NCI-H2171 treated with DMSO at 0.1 percent for 48 hours (cell line): Measurements from ENCODE around the gene POLG.

Experiments used
- DNase-seq: peaks from one replicate; lab custom pipeline; 2025; lab: John Stamatoyannopoulos, UW

The POLG gene

DNA sequence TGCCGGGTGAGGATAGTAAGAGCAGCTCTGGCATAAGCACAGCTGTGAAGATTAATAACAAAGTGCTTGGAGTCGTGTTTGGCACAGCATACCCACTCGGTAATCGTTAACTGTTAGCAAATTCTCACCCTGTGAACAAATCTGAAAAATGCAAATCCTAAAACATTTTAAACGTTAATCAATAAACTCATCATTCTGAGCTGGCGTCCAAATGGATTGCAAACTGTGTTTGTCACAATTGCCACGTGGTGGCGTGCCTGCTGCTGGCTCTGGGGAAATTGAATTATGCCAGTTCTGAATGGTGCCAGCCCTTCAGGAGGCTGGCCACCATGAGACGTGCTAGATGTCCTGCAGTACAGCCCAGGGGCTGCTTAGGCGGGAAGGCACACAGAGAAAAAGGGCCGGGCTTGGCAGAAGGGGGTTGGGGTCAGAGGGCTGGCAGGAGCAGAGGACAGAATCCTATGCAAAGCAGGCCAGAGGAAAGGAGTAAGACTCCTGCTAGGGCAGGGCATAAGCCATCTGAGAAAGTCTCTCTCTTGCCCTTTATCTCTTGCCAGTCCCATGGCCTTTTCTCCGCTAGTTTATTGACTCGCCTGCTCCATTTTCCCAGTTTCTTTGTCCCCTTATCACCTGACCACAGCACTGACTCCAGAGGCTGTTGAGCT lies 22.1 kb upstream of the POLG start:
- peak; percentile 26 for DNase-seq

- no peak for DNase-seq
Measured at GRCh38 chr15:89353991-89354390, 19.4 kb upstream of the POLG start.

GRCh38 chr15:89352476-89352875 lies 17.9 kb upstream of the POLG start:
- DNase-seq: no peak

- no peak for DNase-seq
Measured at GRCh38 chr15:89349206-89349558, 14.6 kb upstream of the POLG start.

- no peak for DNase-seq
Measured at GRCh38 chr15:89346516-89347231, 12.1 kb upstream of the POLG start.

DNA sequence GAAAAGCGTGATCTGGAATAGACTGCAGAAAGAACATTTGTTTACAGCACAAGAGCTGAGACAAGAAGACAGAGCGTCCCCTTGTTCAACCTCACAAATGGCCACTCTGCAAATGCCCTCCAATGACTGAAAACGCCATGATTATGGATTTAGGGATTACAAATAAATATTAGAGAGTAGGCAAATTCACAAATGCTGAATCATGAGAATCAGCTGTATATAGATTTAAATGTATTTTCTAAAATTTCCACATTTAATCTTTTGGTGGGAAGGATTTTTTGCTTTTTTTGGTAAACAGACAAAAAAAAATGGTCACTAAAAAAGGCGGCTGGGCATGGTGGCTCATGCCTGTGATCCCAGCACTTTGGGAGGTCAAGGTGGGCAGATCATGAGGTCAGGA lies 10.6 kb upstream of the POLG start:
- DNase-seq: no peak

DNA sequence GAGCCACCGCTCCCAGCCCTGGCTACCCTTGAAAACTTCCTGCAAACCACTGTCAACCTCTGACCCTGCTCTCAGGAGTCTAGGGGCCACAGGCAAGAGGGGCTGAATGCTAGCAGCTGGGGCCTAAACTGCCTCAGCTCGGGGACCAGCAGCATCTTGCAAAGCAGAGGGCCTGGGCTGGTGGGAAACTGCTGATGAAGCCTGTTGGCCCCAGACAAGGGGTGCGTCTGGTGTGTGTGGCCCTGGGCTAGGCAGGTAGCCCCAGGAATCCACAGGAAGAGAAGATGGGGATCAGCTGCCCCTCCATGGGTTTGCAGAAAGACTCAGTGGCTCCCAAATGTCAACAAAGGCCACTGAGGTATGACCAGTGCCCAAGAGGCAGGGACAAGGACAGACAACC lies 8.2 kb upstream of the POLG start:
- no peak for DNase-seq

GRCh38 chr15:89341316-89342005 lies 6.8 kb upstream of the POLG start:
- DNase-seq: no peak

DNA sequence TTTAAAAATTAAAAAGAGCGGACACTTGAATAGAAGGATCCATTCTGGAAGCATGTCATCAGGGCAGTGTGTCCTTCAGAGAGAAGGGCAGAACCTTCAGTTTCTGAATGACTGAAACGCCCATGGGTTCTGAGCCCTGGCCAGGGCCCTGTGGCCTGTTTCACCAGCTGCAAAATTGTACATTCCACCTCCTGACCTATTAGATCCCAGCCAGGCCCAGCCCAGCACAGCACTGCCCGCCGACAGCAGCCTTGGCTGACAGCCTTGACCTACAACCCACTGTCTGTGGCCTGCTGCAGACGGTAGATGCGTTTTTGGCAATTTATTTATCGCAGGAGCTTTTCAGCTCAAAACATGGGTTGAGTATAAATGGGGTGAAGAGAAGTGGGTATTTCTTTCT lies 5.9 kb upstream of the POLG start:
- no peak for DNase-seq

- no peak for DNase-seq
Measured at GRCh38 chr15:89338036-89338435, 3.4 kb upstream of the POLG start.

- peak; percentile 79 for DNase-seq
Measured at GRCh38 chr15:89335298-89336041, 846 bp upstream of the POLG start.

DNA sequence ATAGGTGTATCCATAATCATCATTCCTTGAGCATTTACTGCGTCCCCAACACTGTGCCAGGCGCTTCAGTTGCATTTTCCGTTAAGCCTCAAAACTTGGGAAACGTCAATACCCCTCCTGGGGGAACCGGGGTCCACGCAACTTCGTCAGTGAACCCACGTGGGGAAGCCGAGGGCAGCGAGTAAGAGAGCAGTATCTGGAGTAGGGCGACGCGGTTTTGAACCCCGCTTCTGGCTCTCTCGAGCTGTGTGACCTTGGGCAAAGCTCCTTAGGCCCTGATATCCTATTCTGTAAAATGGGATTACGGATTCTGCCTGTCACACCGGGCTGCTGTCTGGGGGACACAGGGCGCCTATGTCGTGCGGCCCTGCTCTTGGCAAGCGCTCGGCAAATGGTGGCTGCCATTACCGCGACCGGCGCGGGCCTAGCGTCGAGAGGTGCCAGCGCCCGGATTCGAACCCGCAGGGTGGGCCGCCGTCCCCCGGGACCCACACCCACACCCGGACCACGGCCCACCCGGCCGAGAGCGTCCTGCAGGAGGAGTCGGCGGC lies 590 bp downstream of the POLG start:
- peak; percentile 37 for DNase-seq

GRCh38 chr15:89333011-89333860 lies 1.4 kb downstream of the POLG start:
- DNase-seq: no peak

- no peak for DNase-seq
Measured at GRCh38 chr15:89332446-89332845, 2.2 kb downstream of the POLG start.

GRCh38 chr15:89330881-89331595 lies 3.6 kb downstream of the POLG start:
- no peak for DNase-seq

GRCh38 chr15:89330119-89330518 lies 4.5 kb downstream of the POLG start:
- DNase-seq: peak; percentile 61

GRCh38 chr15:89329329-89330084 lies 5.1 kb downstream of the POLG start:
- no peak for DNase-seq

- DNase-seq: no peak
Measured at GRCh38 chr15:89328398-89329254, 6.0 kb downstream of the POLG start.

GRCh38 chr15:89327113-89327512 lies 7.5 kb downstream of the POLG start:
- DNase-seq: no peak
